ENCODE measurements around the gene PEAK1. TPM values are rescaled to one million over a fixed set of nuclear protein-coding genes. Genes with fewer than 3 reads are reported as not detected.

The PEAK1 gene
- total RNA-seq, 1 experiment from 2014 or later: 18.4 TPM

- H3K4me3 Mint-ChIP-seq (ENCODE audit: unreplicated experiment): no peak overlapping the region
Measured at GRCh38 chr15:77076323-77076915, 343.5 kb downstream of the PEAK1 start.

GRCh38 chr15:77075528-77075927 lies 344.4 kb downstream of the PEAK1 start:
- no peak for TF ChIP-seq CTCF (IDR thresholded peaks at IDR 0.05; ENCODE audit: insufficient read depth in 1 of 2, low read depth in 1 of 2, low read length in 1 of 2, severe bottlenecking in 1 of 2, unreplicated experiment in 1 of 2)
- Histone ChIP-seq H3K36me3 (ENCODE audit: control insufficient read depth, insufficient read depth, low read length) (no peaks in the 10 kb centered on the region), H3K4me1 (peaks cover 6% of the 10 kb centered on the region; the same call in 1 of the 2 replicates), H3K9me3 (no peaks in the 10 kb centered on the region), H3K27me3 (replicated peaks; ENCODE audit: control insufficient read depth, insufficient read depth, low read length) (no peaks in the 10 kb centered on the region), H3K4me3 (ENCODE audit: low read depth, low read length) (no peak overlapping the region)
- intact Hi-C loops (cut with micrococcal nuclease; ENCODE audit: unreplicated experiment): no loop called here
- Mint-ChIP-seq H3K36me3 (ENCODE audit: insufficient read depth, unreplicated experiment) (no peaks in the 10 kb centered on the region), H3K27me3 (ENCODE audit: insufficient read depth, unreplicated experiment) (no peaks in the 10 kb centered on the region), H3K27ac (ENCODE audit: unreplicated experiment) (no peak overlapping the region), H3K4me1 (ENCODE audit: low read depth, unreplicated experiment) (peaks cover 13% of the 10 kb centered on the region), H3K9me3 (ENCODE audit: unreplicated experiment) (no peaks in the 10 kb centered on the region), H3K4me3 (ENCODE audit: unreplicated experiment) (no peak overlapping the region)
- POLR2A ChIA-PET: no interaction called here
- CTCF ChIA-PET: no interaction called here
- no TSS peak for BruUV-seq (replicated peaks)
- DNase-seq: no peak

More at GRCh38 chr15:77076323-77076915, 343.5 kb downstream of the PEAK1 start:
- Mint-ChIP-seq H3K36me3 (ENCODE audit: insufficient read depth, unreplicated experiment) (no peaks in the 10 kb centered on the region), H3K9me3 (ENCODE audit: unreplicated experiment) (no peaks in the 10 kb centered on the region), H3K27ac (ENCODE audit: unreplicated experiment) (no peak overlapping the region), H3K27me3 (ENCODE audit: insufficient read depth, unreplicated experiment) (no peaks in the 10 kb centered on the region), H3K4me1 (ENCODE audit: low read depth, unreplicated experiment) (peaks cover 9% of the 10 kb centered on the region)
- Histone ChIP-seq H3K27me3 (replicated peaks; ENCODE audit: control insufficient read depth, insufficient read depth, low read length) (no peaks in the 10 kb centered on the region), H3K9me3 (no peaks in the 10 kb centered on the region), H3K36me3 (ENCODE audit: control insufficient read depth, insufficient read depth, low read length) (no peaks in the 10 kb centered on the region), H3K4me3 (ENCODE audit: low read depth, low read length) (no peak overlapping the region), H3K4me1 (peaks cover 1% of the 10 kb centered on the region; the same call in 1 of the 2 replicates)
- ChIA-PET POLR2A (no interaction called here), CTCF (no interaction called here)
- intact Hi-C loops (cut with micrococcal nuclease; ENCODE audit: unreplicated experiment): no loop called here
- DNase-seq: no peak
- no peak for TF ChIP-seq CTCF (IDR thresholded peaks at IDR 0.05; ENCODE audit: insufficient read depth in 1 of 2, low read depth in 1 of 2, low read length in 1 of 2, severe bottlenecking in 1 of 2, unreplicated experiment in 1 of 2)
- BruUV-seq (replicated peaks): no TSS peak

- Mint-ChIP-seq H3K4me1 (ENCODE audit: low read depth, unreplicated experiment) (peaks cover 18% of the 10 kb centered on the region), H3K27me3 (ENCODE audit: insufficient read depth, unreplicated experiment) (no peaks in the 10 kb centered on the region), H3K9me3 (ENCODE audit: unreplicated experiment) (no peaks in the 10 kb centered on the region), H3K27ac (ENCODE audit: unreplicated experiment) (no peak overlapping the region), H3K36me3 (ENCODE audit: insufficient read depth, unreplicated experiment) (no peaks in the 10 kb centered on the region), H3K4me3 (ENCODE audit: unreplicated experiment) (no peak overlapping the region)
- Histone ChIP-seq H3K4me3 (ENCODE audit: low read depth, low read length) (no peak overlapping the region), H3K36me3 (ENCODE audit: control insufficient read depth, insufficient read depth, low read length) (no peaks in the 10 kb centered on the region), H3K27me3 (replicated peaks; ENCODE audit: control insufficient read depth, insufficient read depth, low read length) (no peaks in the 10 kb centered on the region), H3K4me1 (peaks cover 9% of the 10 kb centered on the region), H3K9me3 (no peaks in the 10 kb centered on the region)
- CTCF ChIA-PET: no interaction called here
- intact Hi-C loops (cut with micrococcal nuclease; ENCODE audit: unreplicated experiment): no loop called here
- DNase-seq: no peak
- TF ChIP-seq CTCF (IDR thresholded peaks at IDR 0.05; ENCODE audit: insufficient read depth in 1 of 2, low read depth in 1 of 2, low read length in 1 of 2, severe bottlenecking in 1 of 2, unreplicated experiment in 1 of 2): no peak
- no TSS peak for BruUV-seq (replicated peaks)
- POLR2A ChIA-PET: no interaction called here
Measured at GRCh38 chr15:77074350-77074749, 345.6 kb downstream of the PEAK1 start.
